ENCODE results near the gene TRABD2B.

DNA sequence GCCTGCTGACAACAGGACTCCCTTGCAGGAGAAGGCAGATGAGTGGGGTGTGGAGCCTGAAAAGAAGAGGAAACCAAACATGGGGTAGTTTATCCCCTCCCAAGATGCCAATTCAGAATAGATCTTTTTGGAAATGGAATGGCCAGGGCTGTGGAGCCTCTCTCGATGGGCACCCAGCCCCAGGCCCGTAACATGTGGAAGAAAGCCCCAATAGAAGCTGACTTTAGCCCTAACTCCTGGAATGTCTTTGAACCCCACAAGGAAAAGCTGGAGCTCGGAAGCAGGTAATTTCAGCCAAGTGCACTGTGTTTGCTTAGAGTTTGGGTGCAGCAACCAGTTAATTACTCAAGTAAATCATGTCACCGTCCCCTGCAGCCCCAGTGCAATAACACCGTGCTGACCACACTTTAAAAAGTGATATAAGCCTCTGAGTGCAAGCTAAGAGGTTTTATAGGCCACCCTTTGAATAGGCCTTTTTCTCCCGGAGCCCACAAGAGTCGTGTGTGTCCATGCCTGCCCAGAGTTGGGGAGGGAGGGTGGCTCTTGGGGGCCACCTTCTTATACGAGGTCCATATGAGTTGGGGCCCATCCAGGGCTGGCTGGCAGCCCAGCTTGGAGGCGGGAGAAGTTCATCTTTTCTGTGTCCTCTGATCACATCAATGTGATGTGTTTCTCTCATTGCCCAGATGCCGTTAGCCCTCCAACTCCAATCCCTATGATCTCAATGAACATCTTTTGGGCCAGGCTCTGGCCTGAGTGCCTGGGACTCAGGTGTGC is 153.2 kb downstream of the TRABD2B start:
- no peak for TF ChIP-seq CTCF (IDR thresholded peaks at IDR 0.05 in 4 of 5, conservative IDR thresholded peaks at IDR 0.05 in 1 of 5)
- no peak for TF ChIP-seq POLR2A (IDR thresholded peaks at IDR 0.05)
